Hepatocyte (in vitro differentiated cells): ENCODE results near the gene ERBB4. TPM values are rescaled to one million over a fixed set of nuclear protein-coding genes. Genes with fewer than 3 reads are reported as not detected.
"Not testable (repeated sequence)": the region's sequence is repeated elsewhere in the genome, so short reads cannot be mapped to it uniquely, and the experiment has no call there.

Experiments
- DNase-seq: peaks from one replicate; pipeline ENCODE4 v3.0.0-alpha.2; 2016; ENCODE audit warnings: low spot score
- H2AFZ ChIP-seq: fragments of 200-600 bp; sonication (generic); 2 replicates; pipeline ENCODE4 v1.6.0; 2016; ENCODE audit warnings: antibody characterized with exemption, mild to moderate bottlenecking
- H3K27ac ChIP-seq: fragments of 200-600 bp; sonication (generic); 2 replicates; pipeline ENCODE4 v1.5.1; 2016; ENCODE audit warnings: mild to moderate bottlenecking
- H3K27me3 ChIP-seq: fragments of 200-600 bp; sonication (generic); 2 replicates; pipeline ENCODE4 v1.6.1; 2016
- H3K36me3 ChIP-seq: fragments of 200-600 bp; sonication (generic); replicated peaks from 2 replicates; pipeline ENCODE4 v1.5.1; 2016; ENCODE audit warnings: low read depth; ENCODE audit not compliant: insufficient read depth
- H3K4me1 ChIP-seq: fragments of 200-600 bp; sonication (generic); 2 replicates; pipeline ENCODE4 v1.5.1; 2016; ENCODE audit warnings: mild to moderate bottlenecking, moderate library complexity; ENCODE audit not compliant: insufficient read depth
- H3K4me2 ChIP-seq: fragments of 200-600 bp; sonication (generic); 2 replicates; pipeline ENCODE4 v1.6.0; 2016
- H3K4me3 ChIP-seq: fragments of 200-600 bp; sonication (generic); 2 replicates; pipeline ENCODE4 v1.5.1; 2016; ENCODE audit warnings: mild to moderate bottlenecking
- H3K79me2 ChIP-seq: fragments of 200-600 bp; sonication (generic); 2 replicates; pipeline ENCODE4 v1.6.0; 2017; ENCODE audit warnings: mild to moderate bottlenecking
- H3K9me2 ChIP-seq: fragments of 200-600 bp; sonication (generic); replicated peaks from 2 replicates; pipeline ENCODE4 v1.6.0; 2017; ENCODE audit warnings: mild to moderate bottlenecking; ENCODE audit not compliant: insufficient read depth
- H3K9me3 ChIP-seq: fragments of 200-600 bp; sonication (generic); 2 replicates; pipeline ENCODE4 v1.5.1; 2016; ENCODE audit warnings: low read depth, mild to moderate bottlenecking
- H4K20me1 ChIP-seq: fragments of 200-600 bp; sonication (generic); 2 replicates; pipeline ENCODE4 v1.6.0; 2016; ENCODE audit warnings: mild to moderate bottlenecking; ENCODE audit not compliant: insufficient read depth, poor library complexity, severe bottlenecking
- CTCF ChIP-seq: fragments of 200-600 bp; sonication (generic); IDR thresholded peaks from 2 replicates; pipeline ENCODE4 v1.5.1; 2016; ENCODE audit warnings: antibody characterized with exemption, mild to moderate bottlenecking; ENCODE audit not compliant: poor library complexity
- EZH2 ChIP-seq: fragments of 200-600 bp; sonication (generic); IDR thresholded peaks from 2 replicates; pipeline ENCODE4 v1.6.1; 2016; ENCODE audit warnings: antibody characterized with exemption, mild to moderate bottlenecking, borderline replicate concordance
- EZH2phosphoT487 ChIP-seq: fragments of 200-600 bp; sonication (generic); IDR thresholded peaks from one replicate; pipeline ENCODE4 v1.6.1; 2018; ENCODE audit warnings: antibody characterized with exemption, mild to moderate bottlenecking, low read depth, moderate library complexity; ENCODE audit not compliant: unreplicated experiment, severe bottlenecking
- WGBS: methylation state at CpG from one replicate; pipeline ENCODE4 v1.1.6; 2016; ENCODE audit warnings: low lambda C conversion rate; ENCODE audit errors: missing lambda C conversion rate; 5-methylcytosine and 5-hydroxymethylcytosine counted together
- polyA plus RNA-seq: library from polyadenylated mRNA; unstranded; fragments of >200 nt; fragmentation: Nextera tagmentation; extraction: Ambion mirVana; gene quantifications from 2 replicates; pipeline ENCODE4 v1.2.1, GENCODE V29; 2016
- total RNA-seq: library from RNA; depleted of rRNA; stranded (reverse); fragments of >200 nt; gene quantifications from 2 replicates; pipeline ENCODE4 v1.2.3, GENCODE V29; 2014

Gene ERBB4
- total and polyA plus RNA-seq, 2 experiments from 2014 or later = 3.4 to 3.9 TPM

GRCh38 chr2:212021947-212022346 is 516.7 kb downstream of the ERBB4 start:
- WGBS = 96% methylated on average over 2 of the region's 2 CpGs
- DNase-seq = no peak
- no peak overlapping the region for H3K4me2 ChIP-seq
- no peaks in the 10 kb centered on the region for H3K36me3 ChIP-seq
- H3K4me3 ChIP-seq = no peak overlapping the region
- no peaks in the 10 kb centered on the region for H3K9me2 ChIP-seq
- TF ChIP-seq EZH2phosphoT487 = no peak
- no peak for TF ChIP-seq EZH2
- no peak for TF ChIP-seq CTCF
- no peaks in the 10 kb centered on the region for H3K9me3 ChIP-seq
- no peaks in the 10 kb centered on the region for H3K4me1 ChIP-seq
- no peak overlapping the region for H3K27ac ChIP-seq
- H3K79me2 ChIP-seq = no peaks in the 10 kb centered on the region
- H4K20me1 ChIP-seq = no peaks in the 10 kb centered on the region
- no peak overlapping the region for H2AFZ ChIP-seq
- no peaks in the 10 kb centered on the region for H3K27me3 ChIP-seq

DNA sequence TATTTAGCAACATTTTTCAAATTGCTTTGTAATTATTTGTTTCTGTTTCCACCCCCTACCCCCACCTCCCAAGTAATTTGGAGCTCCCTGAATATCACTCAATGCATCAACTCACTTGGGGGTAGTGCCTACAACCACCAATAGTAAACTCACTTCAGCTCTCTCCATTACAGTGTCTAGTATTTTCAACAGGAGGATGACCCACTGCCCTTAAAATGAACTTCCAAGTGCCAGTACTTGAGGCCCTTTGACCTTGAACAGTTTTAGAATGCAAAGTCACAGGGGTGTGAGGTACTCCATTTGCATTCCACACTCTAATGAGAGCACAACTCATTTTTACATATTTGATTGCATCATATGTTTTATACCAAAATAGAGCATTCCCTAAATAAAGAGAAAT is 523.0 kb downstream of the ERBB4 start:
- H4K20me1 ChIP-seq = no peaks in the 10 kb centered on the region
- no peak for TF ChIP-seq CTCF
- no peak for TF ChIP-seq EZH2
- no peak for TF ChIP-seq EZH2phosphoT487

GRCh38 chr2:212013626-212014025 is 525.0 kb downstream of the ERBB4 start:
- Histone ChIP-seq H2AFZ (no peak overlapping the region), H3K27ac (no peak overlapping the region), H3K4me1 (no peaks in the 10 kb centered on the region), H3K9me3 (no peaks in the 10 kb centered on the region), H3K4me2 (no peak overlapping the region), H3K36me3 (no peaks in the 10 kb centered on the region), H3K4me3 (no peak overlapping the region), H3K79me2 (no peaks in the 10 kb centered on the region), H4K20me1 (no peaks in the 10 kb centered on the region), H3K27me3 (no peaks in the 10 kb centered on the region), H3K9me2 (no peaks in the 10 kb centered on the region)
- 74% methylated on average over 2 of the region's 2 CpGs for WGBS
- TF ChIP-seq CTCF (no peak), EZH2 (no peak), EZH2phosphoT487 (no peak)
- no peak for DNase-seq

More for the DNA sequence above, 523.0 kb downstream of the ERBB4 start:
- Histone ChIP-seq H3K9me3 (no peaks in the 10 kb centered on the region), H3K4me2 (no peak overlapping the region), H3K27ac (no peak overlapping the region), H3K4me3 (no peak overlapping the region), H3K4me1 (no peaks in the 10 kb centered on the region), H3K79me2 (no peaks in the 10 kb centered on the region), H3K27me3 (no peaks in the 10 kb centered on the region), H2AFZ (no peak overlapping the region), H3K9me2 (no peaks in the 10 kb centered on the region), H3K36me3 (no peaks in the 10 kb centered on the region)
- no peak for DNase-seq

DNA sequence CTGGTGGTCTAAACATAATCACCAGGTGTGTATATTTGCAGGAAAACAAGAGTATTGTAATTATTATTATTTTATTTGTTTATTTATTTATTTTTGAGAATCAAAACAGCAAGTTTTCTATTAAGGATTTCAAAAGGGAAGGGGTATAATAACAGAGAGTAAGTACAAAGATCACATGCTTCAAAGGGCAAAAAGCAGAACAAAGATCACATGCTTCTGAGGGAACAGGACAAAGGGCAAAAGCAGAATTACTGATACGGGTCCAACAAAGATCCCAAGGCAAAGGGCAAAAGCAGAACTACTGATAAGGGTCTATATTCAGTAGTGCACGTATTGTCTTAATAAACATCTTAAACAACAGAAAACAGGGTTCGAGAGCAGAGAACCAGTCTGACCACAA is 528.3 kb downstream of the ERBB4 start:
- not testable (repeated sequence) for H3K36me3 ChIP-seq, H3K9me2 ChIP-seq, H3K4me2 ChIP-seq, DNase-seq, H2AFZ ChIP-seq, H3K79me2 ChIP-seq, H4K20me1 ChIP-seq, H3K9me3 ChIP-seq, H3K27me3 ChIP-seq, H3K27ac ChIP-seq, H3K4me1 ChIP-seq, H3K4me3 ChIP-seq
- 50% methylated on average over 3 of the region's 3 CpGs for WGBS
